ENCODE data around the gene PLXDC2.

PLXDC2 gene

DNA sequence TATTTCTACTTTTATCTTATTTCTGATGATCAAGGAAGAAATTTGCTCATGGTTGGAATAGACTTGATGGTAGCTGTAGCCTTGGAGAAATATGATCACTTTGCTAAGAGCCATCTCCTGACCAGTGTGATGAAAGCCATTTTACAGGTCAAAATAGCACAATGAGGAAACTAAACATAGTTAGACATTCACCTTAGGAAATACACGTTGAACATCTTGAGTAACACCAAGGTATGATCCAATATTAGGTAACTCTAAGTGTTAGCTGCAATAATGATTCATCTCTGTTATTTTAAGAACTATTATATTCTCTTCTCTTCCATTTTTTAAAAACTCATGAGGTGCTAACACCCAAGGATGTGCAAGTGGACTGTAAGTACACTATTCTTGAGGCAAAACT, 328.0 kb downstream of the PLXDC2 start:
- no peak overlapping the region for H3K27ac ChIP-seq
- TF ChIP-seq, protein P1, sequence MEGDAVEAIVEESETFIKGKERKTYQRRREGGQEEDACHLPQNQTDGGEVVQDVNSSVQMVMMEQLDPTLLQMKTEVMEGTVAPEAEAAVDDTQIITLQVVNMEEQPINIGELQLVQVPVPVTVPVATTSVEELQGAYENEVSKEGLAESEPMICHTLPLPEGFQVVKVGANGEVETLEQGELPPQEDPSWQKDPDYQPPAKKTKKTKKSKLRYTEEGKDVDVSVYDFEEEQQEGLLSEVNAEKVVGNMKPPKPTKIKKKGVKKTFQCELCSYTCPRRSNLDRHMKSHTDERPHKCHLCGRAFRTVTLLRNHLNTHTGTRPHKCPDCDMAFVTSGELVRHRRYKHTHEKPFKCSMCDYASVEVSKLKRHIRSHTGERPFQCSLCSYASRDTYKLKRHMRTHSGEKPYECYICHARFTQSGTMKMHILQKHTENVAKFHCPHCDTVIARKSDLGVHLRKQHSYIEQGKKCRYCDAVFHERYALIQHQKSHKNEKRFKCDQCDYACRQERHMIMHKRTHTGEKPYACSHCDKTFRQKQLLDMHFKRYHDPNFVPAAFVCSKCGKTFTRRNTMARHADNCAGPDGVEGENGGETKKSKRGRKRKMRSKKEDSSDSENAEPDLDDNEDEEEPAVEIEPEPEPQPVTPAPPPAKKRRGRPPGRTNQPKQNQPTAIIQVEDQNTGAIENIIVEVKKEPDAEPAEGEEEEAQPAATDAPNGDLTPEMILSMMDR (conservative IDR thresholded peaks at IDR 0.05): no peak

DNA sequence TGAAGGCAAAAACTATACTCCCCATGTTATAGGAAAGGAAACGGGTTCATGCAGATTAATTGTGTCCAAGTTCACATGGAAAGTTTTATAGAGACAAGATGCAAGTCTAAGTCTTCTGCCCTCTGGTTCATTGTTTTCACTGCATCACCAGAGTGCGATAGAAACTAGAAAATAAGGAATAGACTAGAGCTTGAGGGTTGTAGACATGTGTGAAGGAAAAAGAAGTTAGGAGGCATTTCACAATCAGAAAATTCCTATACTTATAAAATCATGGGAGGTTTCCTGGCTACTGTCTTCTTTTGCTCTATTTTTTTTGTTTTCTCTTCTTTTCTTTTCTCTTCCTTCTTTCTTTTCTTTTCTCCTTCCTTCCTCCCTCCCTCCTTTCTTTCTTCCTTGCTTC, 329.8 kb downstream of the PLXDC2 start:
- TF ChIP-seq, protein P1 (conservative IDR thresholded peaks at IDR 0.05): no peak
- no peak overlapping the region for H3K27ac ChIP-seq

DNA sequence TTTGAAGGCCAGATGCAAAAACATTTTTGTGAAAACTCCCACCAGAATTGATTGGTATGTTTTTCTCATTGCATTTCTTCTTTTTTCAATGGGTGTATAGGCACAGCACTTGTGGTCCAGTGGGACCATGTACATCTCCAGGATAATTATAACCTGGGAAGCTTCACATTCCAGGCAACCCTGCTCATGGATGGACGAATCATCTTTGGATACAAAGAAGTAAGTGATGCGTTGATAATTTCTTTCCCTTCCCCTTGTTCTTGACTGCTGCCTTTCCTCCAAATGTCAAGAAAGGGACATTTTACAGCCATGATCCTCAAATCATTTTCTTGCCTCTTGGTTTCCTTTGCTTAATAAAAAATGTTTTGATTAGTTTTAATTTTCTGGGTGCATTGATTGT, 331.5 kb downstream of the PLXDC2 start:
- TF ChIP-seq, protein P1 (conservative IDR thresholded peaks at IDR 0.05): no peak
- no peak overlapping the region for H3K27ac ChIP-seq

DNA sequence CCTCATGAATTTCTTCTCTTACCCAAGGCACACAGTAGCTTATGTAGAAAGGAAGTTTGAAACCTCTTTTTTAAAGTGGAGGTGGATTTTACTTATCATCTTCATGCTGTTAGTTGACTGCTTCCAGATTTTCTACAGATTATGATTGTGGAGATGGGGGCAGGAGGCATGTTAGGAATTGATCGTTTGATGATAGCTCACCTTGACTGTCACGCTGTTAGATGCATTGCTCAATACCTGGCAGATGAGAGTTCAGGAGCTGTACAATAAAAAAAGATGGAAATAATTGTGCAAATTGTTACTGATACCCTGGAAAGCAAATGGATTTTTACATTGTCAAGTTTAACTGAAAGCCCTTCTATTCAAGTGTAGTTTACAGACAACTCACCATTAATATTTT, 340.3 kb downstream of the PLXDC2 start:
- H3K27ac ChIP-seq: no peak overlapping the region
- TF ChIP-seq, protein P1 (conservative IDR thresholded peaks at IDR 0.05): no peak

DNA sequence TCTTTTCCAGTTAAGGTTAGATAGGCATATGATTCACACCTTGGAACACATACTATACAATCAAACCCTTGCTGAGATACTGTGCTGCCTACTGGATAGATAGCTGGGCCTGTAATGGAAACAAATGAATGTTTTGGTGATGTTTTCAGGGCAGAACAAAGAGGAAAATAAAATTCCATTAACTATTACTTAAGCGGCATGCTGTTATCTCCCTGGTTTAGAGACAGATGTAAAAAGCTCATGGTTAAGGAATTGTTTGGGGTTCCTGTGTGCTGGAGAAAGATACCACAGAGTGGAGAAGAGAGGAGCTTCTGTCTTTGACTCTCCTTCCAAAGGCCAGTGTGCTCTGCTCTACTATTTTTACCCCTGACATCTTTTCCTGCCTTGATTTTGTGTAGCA, 341.1 kb downstream of the PLXDC2 start:
- TF ChIP-seq, protein P1 (conservative IDR thresholded peaks at IDR 0.05): no peak
- no peak overlapping the region for H3K27ac ChIP-seq

DNA sequence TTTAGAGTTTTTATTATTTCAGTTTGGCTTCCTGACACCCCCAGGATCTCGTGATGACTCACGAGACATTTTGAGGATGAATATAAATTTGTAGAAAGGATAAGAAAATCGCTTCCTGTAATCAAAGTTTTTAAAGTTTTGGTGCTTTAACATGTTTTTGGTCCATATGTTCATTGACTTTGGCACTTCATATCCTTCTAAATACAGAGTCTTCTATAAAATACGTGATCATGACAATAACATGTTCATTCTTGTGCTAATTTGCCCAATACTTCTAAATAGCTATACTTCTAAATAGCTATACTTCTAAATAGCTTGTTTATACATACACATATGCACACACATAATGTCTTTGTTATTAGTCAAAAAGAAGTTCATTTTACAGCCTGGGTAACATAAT, 341.9 kb downstream of the PLXDC2 start:
- TF ChIP-seq, protein P1 (conservative IDR thresholded peaks at IDR 0.05): no peak
- H3K27ac ChIP-seq: no peak overlapping the region

DNA sequence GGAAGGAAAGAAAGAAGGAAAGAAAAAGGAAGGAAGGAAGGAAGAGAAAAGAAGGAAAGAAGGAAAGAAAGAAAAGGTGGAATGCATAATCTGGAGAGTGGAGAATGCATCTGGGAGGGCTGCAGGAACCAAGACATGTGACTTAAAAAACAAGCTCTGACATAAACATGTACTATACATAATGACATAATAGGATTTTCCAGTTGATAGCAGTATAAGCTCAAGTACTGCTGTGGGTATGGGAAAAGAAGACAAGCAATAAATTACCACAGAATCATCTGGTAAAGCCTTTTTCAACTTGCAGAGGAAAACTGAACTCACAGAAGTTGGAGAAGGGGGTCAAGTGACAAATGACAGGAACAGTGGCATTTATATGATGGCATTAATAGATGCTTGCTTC, 345.9 kb downstream of the PLXDC2 start:
- H3K27ac ChIP-seq: no peak overlapping the region
- TF ChIP-seq, protein P1 (conservative IDR thresholded peaks at IDR 0.05): no peak
